ENCODE results near the gene CPPED1.
"Not testable (repeated sequence)": the region's sequence is repeated elsewhere in the genome, so short reads cannot be mapped to it uniquely, and the experiment has no call there.

The CPPED1 gene

GRCh38 chr16:12803203-12804093 is at the start of gene CPPED1:
Gene CPPED1 (minus strand): TSS chr16:12803887. CDS start chr16:12803776, 111 bp downstream.
- DNase-seq: peak; percentile 96

- DNase-seq: no peak
Measured at GRCh38 chr16:12850186-12850585, 46.5 kb upstream of the CPPED1 start.

- no peak for DNase-seq
Measured at GRCh38 chr16:12846592-12846991, 42.9 kb upstream of the CPPED1 start.

- no peak for DNase-seq
Measured at GRCh38 chr16:12845282-12845681, 41.6 kb upstream of the CPPED1 start.

GRCh38 chr16:12837756-12838155 is 34.1 kb upstream of the CPPED1 start:
- DNase-seq: no peak

GRCh38 chr16:12837291-12837690 is 33.6 kb upstream of the CPPED1 start:
- DNase-seq: no peak

- no peak for DNase-seq
Measured at GRCh38 chr16:12833926-12834325, 30.2 kb upstream of the CPPED1 start.

- DNase-seq: no peak
Measured at GRCh38 chr16:12829096-12829888, 25.6 kb upstream of the CPPED1 start.

- no peak for DNase-seq
Measured at GRCh38 chr16:12828206-12828605, 24.5 kb upstream of the CPPED1 start.

- peak; percentile 10 for DNase-seq
Measured at GRCh38 chr16:12826559-12826958, 22.9 kb upstream of the CPPED1 start.

- DNase-seq: peak; percentile 86
Measured at GRCh38 chr16:12819126-12820117, 15.7 kb upstream of the CPPED1 start.

GRCh38 chr16:12818326-12818725 is 14.6 kb upstream of the CPPED1 start:
- no peak for DNase-seq

- peak; percentile 10 for DNase-seq
Measured at GRCh38 chr16:12816791-12817214, 13.1 kb upstream of the CPPED1 start.

GRCh38 chr16:12815361-12815760 is 11.7 kb upstream of the CPPED1 start:
- DNase-seq: no peak

- DNase-seq: not testable (repeated sequence)
Measured at GRCh38 chr16:12813734-12814133, 10.0 kb upstream of the CPPED1 start.

GRCh38 chr16:12813321-12813720 is 9.6 kb upstream of the CPPED1 start:
- DNase-seq: not testable (repeated sequence)

GRCh38 chr16:12811441-12812383 is 8.0 kb upstream of the CPPED1 start:
- DNase-seq: no peak

GRCh38 chr16:12805066-12805465 is 1.4 kb upstream of the CPPED1 start:
- DNase-seq: no peak

GRCh38 chr16:12804395-12804794 is 708 bp upstream of the CPPED1 start:
- DNase-seq: no peak

- no peak for DNase-seq
Measured at GRCh38 chr16:12802661-12803060, 1.0 kb downstream of the CPPED1 start.

GRCh38 chr16:12802048-12802447 is 1.6 kb downstream of the CPPED1 start:
- no peak for DNase-seq
